ENCODE measurements around the gene PLCXD1.
"Not testable (repeated sequence)": the region's sequence is repeated elsewhere in the genome, so short reads cannot be mapped to it uniquely, and the experiment has no call there.

PLCXD1 gene, protein sequence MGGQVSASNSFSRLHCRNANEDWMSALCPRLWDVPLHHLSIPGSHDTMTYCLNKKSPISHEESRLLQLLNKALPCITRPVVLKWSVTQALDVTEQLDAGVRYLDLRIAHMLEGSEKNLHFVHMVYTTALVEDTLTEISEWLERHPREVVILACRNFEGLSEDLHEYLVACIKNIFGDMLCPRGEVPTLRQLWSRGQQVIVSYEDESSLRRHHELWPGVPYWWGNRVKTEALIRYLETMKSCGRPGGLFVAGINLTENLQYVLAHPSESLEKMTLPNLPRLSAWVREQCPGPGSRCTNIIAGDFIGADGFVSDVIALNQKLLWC

DNA sequence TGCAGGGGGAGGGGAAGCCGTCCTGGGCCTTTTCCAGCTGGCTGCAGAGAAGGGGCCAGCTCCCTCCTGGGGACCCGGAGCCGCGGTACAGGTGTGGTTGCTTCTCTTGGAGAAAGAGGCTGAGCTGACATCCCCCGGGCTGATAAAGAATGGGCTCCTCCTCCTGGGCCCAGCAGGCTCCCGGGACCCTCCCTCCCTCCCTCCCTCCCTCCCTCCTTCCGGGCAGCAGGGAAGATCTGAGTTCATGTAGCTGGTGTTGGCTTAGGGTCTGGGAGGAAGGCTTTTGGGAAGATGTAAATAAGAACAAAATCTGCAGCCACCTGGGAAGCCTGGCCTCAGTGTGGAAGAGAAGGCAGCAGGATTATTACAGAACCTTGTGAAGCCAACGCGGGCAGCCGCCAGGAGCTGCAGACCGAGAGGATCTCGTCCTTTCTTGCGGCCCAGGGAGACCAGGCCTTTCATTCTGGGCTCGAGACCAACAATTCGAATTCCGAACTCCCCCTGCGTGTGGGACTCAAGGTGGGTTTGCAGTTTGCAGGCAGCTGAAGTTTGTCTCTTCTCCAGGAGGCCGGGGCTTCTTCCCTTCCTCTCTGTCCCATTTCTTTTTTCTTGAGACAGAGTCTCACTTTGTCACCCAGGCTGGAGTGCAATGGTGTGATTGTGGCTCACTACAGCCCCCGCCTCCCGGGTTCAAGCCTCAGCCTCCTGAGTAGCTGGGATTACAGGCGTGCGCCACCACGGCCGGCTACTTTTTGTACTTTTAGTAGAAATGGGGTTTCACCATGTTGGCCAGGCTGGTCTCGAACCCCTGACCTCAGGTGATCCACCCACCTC is at the start of gene PLCXD1:
PLCXD1 (plus strand) TSS at position 216 of the 834 bp plus-strand sequence. CDS start 2,807 bp downstream, outside the sequence.
- peak; percentile 60 for DNase-seq

DNA sequence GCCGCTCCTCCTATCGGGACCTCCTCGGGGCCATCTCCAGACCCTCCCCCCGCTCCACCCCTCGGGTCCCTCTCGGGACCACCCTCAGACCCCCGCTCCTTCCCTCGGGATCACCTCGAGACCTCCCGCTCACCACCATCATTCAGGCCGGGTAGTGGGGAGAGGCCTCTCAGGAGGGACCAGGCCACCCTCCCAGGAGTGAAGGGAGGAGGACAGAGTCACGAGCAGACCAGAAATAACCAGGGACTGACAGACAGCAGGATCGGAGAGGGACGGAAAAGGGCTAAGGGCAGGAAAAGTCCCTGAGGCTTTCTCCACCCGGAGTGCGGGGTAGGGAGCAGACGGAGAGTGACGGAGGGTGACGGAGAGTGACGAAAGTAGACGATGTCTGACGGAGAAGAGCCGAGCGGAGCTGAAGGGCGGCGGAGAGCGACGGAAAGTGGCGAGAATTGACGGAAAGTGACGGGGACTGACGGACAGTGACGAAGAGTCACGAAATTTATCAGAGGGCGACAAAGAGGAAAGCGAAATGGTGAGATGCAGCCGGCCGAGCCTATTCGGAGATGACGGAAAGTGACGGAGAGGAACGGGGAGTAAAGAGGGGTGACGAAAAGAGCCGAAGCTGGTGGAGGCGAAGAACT is 49.4 kb upstream of the PLCXD1 start:
- DNase-seq: not testable (repeated sequence)

GRCh38 chrX:232278-232655 is 48.9 kb upstream of the PLCXD1 start:
- DNase-seq: not testable (repeated sequence)

DNA sequence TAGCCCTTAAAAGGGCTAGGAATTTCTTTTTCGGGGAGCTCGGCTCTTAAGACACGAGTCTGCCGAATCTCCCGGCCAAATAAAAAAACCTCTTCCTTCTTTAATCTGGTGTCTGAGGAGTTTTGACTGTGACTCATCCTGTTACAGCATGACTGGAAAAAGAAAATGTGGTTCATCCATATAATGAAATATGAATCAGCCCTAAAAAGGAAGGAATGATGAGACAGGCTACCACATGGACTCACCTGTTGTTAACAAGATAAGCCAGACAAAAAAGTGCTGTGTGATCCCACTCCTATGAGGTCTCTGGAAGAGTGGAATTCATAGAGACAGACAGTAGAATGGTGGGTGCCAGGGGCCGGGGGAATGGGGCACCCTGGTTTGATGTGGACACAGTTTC is 45.0 kb upstream of the PLCXD1 start:
- DNase-seq: not testable (repeated sequence)

GRCh38 chrX:250965-251364 is 30.2 kb upstream of the PLCXD1 start:
- no peak for DNase-seq

GRCh38 chrX:251396-252243 is 29.6 kb upstream of the PLCXD1 start:
- not testable (repeated sequence) for DNase-seq

GRCh38 chrX:252244-252956 is 28.8 kb upstream of the PLCXD1 start:
- no peak for DNase-seq

DNA sequence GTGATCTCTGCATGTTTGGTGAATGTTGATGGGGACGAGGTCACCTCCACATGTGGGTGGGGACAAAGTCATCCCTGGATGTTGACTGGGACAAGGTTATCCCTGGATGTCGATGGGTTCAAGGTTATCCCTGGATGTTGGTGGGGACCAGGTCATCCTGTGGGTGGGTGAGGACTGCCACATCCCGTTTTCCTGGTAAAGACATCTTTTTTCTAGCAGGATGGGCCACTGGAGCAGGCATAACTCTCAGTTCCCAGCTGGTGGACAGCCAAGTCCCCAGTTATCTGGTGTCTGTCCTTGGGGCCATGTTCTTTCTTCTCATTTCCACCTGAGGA is 28.3 kb upstream of the PLCXD1 start:
- no peak for DNase-seq

DNA sequence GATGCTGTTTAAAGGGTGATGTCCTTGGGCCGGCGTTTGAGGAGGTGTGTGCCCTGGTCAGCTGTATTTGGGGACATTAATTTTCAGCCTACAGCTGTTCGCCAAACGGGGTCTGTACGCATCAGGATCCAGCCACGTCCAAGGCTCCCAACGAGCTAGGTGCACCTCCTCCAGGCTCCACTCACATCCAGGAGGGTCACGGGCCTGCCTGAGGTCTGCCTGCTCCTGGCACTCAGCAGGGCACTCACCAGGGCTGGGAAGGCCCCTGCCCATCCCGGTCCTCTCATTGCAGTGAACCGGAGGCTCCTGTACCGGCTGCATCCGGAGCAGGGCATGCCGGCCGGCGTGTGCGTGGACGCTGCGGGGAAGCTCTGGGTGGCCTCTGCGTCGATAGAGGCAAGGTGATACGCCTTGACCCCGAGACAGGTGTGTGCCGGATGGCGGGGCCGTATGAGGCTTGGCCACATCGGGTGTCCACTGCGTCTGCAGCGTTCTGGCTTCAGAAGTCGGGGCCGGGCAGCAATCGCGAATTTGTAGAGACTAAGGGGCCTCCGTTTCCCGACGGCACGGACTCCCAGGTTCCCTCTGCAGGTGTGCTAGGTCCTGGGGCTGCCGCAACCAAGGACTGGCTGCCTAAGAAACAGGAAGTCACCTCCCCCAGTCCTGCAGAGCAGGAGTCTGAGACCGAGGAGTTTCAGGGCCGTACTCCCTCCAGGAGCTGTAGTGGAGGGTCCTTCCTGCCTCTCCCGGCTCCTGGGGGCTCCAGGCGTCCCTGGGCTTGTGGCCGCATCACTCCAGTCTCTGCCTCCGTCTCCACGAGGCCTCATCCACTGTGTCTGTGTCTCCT is 27.5 kb upstream of the PLCXD1 start:
- no peak for DNase-seq

GRCh38 chrX:254630-255215 is 26.5 kb upstream of the PLCXD1 start:
- no peak for DNase-seq

DNA sequence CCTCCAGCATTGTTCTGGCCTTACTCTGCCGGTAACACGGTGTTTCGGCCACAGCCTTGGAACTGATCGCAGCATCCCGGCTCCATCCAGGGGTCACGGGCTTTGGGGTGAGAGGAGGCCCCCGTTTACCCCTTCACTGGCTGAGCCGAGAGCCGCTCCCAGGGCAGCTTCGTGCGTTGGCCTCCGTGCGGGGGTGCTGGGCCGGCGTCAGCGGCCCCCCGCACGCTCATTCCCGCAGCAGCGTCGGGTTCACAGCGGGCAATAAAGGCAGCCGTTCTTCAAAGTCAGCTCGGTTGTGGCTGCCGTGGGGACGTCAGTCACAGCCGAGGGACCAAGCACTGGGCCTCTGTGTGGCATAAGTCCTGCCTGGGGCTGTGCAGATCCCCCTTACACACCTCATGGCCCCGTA is 25.3 kb upstream of the PLCXD1 start:
- no peak for DNase-seq

GRCh38 chrX:257054-257453 is 24.1 kb upstream of the PLCXD1 start:
- DNase-seq: not testable (repeated sequence)

DNA sequence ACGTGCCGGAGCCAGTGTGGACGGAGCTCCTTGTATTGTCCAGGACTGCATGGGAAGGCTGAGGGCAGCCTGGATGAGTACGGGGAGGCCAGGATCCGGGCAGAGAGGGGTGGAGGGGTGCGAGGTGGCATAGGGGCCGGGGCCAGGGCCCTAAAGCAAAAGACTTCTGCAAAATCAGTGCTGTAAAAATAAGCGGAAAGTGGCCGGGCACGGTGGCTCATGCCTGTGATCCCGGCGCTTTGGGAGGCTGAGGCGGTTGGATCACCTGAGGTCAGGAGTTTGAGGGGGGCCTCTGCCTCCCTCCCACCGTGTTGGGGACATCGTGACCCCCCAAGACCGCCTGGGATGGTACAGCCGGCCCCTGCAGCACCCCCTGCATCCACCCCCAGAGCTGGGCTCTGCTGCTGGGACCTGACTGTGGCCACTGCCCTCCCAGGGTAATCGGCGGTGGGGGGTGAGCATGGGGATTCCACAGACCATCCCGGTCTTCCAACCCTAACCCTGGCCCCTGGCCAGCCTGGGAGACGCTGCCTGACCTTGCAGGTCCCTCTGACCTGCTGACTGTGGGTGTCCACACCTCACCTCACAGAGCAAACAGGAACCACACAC is 23.4 kb upstream of the PLCXD1 start:
- DNase-seq: no peak

GRCh38 chrX:258291-259040 is 22.7 kb upstream of the PLCXD1 start:
- no peak for DNase-seq

DNA sequence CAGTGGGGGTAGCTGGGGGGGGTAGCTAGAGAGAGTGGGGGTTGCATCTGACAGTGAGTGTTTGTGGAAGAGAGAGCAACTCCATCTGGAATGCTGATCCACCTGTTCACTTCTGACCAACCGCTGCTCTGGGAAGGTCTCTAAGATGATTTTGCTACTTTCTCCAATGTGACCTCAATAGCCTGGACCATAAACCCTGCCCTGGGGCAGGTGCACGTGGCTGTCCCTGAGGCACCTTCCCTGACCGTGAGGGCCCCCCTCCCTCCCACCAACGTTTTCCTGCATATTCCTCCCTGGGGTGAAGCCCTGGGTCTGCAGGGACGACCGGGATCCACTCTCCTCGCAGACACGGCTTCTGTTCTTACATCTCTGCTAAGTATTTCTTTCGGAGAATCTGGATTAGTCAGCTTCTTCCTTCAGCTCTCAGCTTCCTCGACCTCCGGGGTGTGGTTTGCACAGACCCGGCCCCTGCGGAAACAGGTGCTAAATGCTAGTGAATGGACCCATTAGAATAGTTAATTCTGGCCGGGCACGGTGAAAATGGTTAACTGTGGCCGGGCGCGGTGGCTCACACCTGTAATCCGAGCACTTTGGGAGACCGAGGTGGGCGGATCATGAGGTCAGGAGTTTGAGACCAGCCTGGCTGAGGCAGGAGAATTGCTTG is 21.4 kb upstream of the PLCXD1 start:
- DNase-seq: no peak

- peak; percentile 9 for DNase-seq
Observed at GRCh38 chrX:261167-261918, 19.8 kb upstream of the PLCXD1 start.

- DNase-seq: no peak
Observed at GRCh38 chrX:261919-262352, 19.2 kb upstream of the PLCXD1 start.

- DNase-seq: no peak
Observed at GRCh38 chrX:262381-262909, 18.7 kb upstream of the PLCXD1 start.
